Activated naive CD8-positive, alpha-beta T cell (primary cell): Measurements from ENCODE around the gene CTSZ.

Source experiments
- H3K27ac Mint-ChIP-seq: one replicate; pipeline ENCODE4 v1.8.0; 2021; ENCODE audit warnings: mixed read lengths
- H3K27me3 Mint-ChIP-seq: one replicate; pipeline ENCODE4 v1.8.0; 2021; ENCODE audit warnings: mixed read lengths
- H3K36me3 Mint-ChIP-seq: one replicate; pipeline ENCODE4 v1.8.0; 2021; ENCODE audit warnings: mixed read lengths
- H3K4me1 Mint-ChIP-seq: one replicate; pipeline ENCODE4 v1.8.0; 2021; ENCODE audit warnings: low read depth, mixed read lengths
- H3K4me3 Mint-ChIP-seq: one replicate; pipeline ENCODE4 v1.8.0; 2021; ENCODE audit warnings: mild to moderate bottlenecking, mixed read lengths
- H3K9me3 Mint-ChIP-seq: one replicate; pipeline ENCODE4 v1.8.0; 2021; ENCODE audit warnings: low read depth, mixed read lengths

The CTSZ gene

GRCh38 chr20:59001449-59002171 is 5.4 kb downstream of the CTSZ start:
- no peak overlapping the region for H3K4me3 Mint-ChIP-seq
- H3K4me1 Mint-ChIP-seq = peaks cover 35% of the 10 kb centered on the region
- no peaks in the 10 kb centered on the region for H3K9me3 Mint-ChIP-seq
- no peaks in the 10 kb centered on the region for H3K27me3 Mint-ChIP-seq
- peaks cover 6% of the 10 kb centered on the region for H3K36me3 Mint-ChIP-seq
- H3K27ac Mint-ChIP-seq = no peak overlapping the region

DNA sequence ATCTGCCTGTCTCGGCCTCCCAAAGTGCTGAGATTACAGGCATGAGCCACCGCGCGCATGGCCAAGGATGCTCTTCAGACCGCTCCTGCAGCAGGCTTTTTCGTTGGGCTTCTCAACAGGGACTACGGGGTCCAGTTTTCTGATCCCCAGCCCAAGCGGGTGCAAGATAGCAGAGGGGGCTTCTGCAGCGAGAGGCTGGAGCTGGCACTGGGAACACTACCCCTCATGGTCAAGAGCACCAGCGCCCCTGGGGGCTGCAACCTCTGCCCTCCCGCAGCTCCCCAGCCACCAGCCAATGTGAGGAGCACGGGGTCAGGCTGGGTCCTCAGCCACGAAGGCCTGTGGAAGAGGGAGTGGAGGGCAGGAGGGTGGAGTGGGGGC is 6.0 kb downstream of the CTSZ start:
- peaks cover 6% of the 10 kb centered on the region for H3K36me3 Mint-ChIP-seq
- no peak overlapping the region for H3K27ac Mint-ChIP-seq
- H3K27me3 Mint-ChIP-seq = no peaks in the 10 kb centered on the region
- no peak overlapping the region for H3K4me3 Mint-ChIP-seq
- H3K4me1 Mint-ChIP-seq = peaks cover 33% of the 10 kb centered on the region
- H3K9me3 Mint-ChIP-seq = no peaks in the 10 kb centered on the region

- no peak overlapping the region for H3K4me3 Mint-ChIP-seq
- H3K36me3 Mint-ChIP-seq = peaks cover 8% of the 10 kb centered on the region
- peaks cover 27% of the 10 kb centered on the region for H3K4me1 Mint-ChIP-seq
- no peaks in the 10 kb centered on the region for H3K9me3 Mint-ChIP-seq
- H3K27me3 Mint-ChIP-seq = no peaks in the 10 kb centered on the region
- H3K27ac Mint-ChIP-seq = no peak overlapping the region
Observed at GRCh38 chr20:59000326-59000725, 6.7 kb downstream of the CTSZ start.

DNA sequence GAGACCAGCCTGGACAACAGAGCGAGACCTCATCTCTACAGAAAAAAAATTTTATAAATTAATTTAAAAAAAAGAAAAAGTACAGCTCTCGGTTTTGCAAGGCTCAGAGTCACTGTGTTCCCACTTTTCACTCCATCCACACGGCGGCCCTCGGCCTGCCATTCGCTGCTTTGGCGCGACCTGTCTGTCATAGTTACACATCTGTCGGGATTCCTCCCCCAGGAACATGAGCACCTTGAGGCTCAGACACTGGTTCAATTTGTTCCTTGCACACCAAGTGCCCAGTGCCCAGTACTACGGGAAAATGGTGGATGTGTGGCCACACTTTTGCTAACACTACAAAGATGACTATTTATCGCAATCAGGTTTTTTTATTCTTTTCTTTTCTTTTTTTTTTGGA is 8.4 kb downstream of the CTSZ start:
- Mint-ChIP-seq H3K4me1 (peaks cover 10% of the 10 kb centered on the region), H3K36me3 (peaks cover 10% of the 10 kb centered on the region), H3K9me3 (no peaks in the 10 kb centered on the region), H3K4me3 (no peak overlapping the region), H3K27ac (no peak overlapping the region), H3K27me3 (no peaks in the 10 kb centered on the region)

DNA sequence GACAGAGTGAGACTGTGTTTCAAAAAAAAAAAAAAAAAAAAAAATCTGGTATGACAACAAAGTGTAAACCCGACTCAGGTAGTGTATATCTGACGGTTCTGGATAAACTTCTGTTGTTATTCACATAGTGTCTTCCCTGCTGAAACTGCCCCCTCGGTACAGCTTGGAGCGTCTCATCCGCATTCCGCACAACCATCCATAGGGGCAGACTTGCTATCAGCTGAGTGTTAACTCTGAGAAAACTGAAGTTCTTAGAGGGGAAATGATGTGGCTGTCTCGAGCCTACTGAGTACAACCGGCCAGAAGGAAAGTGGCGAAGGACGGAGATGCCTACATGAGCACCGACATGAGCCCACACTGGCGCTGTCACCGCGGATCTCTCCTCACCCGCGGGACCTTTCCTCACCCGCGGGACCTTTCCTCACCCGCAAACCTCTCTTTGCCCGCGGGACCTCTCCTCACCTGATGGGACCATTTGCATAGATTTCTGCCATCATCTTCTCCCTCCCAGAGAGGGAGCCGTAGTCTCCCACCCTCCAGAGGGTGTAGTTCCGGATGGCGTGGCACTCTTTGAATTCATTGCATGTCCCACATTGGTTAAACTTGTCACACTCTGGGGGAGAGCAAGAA is 9.8 kb downstream of the CTSZ start:
- no peak overlapping the region for H3K4me3 Mint-ChIP-seq
- no peaks in the 10 kb centered on the region for H3K9me3 Mint-ChIP-seq
- no peaks in the 10 kb centered on the region for H3K27me3 Mint-ChIP-seq
- no peak overlapping the region for H3K27ac Mint-ChIP-seq
- H3K4me1 Mint-ChIP-seq = peaks cover under 1% of the 10 kb centered on the region
- H3K36me3 Mint-ChIP-seq = peaks cover 10% of the 10 kb centered on the region

DNA sequence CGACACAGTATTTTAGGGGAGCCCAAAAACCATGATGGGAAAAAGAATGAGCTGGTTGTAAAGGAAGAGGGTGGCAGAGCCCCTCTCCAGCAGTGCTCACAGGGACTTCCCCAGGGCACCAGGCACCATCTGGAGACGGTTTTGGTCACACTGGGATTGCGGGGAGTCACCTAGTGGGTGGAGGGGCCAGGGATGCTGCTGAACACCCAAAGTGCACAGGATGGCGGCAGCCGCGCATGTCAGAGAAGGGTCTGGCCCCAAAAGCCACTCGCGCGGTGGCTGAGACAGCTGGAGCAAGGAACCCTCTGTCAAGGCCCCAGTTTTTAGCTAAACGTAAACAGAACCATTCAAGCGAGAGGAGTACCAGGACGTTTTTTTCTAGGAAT is 10.8 kb downstream of the CTSZ start:
- Mint-ChIP-seq H3K4me1 (no peaks in the 10 kb centered on the region), H3K27me3 (no peaks in the 10 kb centered on the region), H3K4me3 (no peak overlapping the region), H3K27ac (no peak overlapping the region), H3K9me3 (no peaks in the 10 kb centered on the region), H3K36me3 (peaks cover 10% of the 10 kb centered on the region)

GRCh38 chr20:58995461-58996225 is 11.4 kb downstream of the CTSZ start:
- H3K36me3 Mint-ChIP-seq = peaks cover 10% of the 10 kb centered on the region
- no peaks in the 10 kb centered on the region for H3K9me3 Mint-ChIP-seq
- H3K4me1 Mint-ChIP-seq = no peaks in the 10 kb centered on the region
- no peaks in the 10 kb centered on the region for H3K27me3 Mint-ChIP-seq
- H3K27ac Mint-ChIP-seq = no peak overlapping the region
- no peak overlapping the region for H3K4me3 Mint-ChIP-seq

DNA sequence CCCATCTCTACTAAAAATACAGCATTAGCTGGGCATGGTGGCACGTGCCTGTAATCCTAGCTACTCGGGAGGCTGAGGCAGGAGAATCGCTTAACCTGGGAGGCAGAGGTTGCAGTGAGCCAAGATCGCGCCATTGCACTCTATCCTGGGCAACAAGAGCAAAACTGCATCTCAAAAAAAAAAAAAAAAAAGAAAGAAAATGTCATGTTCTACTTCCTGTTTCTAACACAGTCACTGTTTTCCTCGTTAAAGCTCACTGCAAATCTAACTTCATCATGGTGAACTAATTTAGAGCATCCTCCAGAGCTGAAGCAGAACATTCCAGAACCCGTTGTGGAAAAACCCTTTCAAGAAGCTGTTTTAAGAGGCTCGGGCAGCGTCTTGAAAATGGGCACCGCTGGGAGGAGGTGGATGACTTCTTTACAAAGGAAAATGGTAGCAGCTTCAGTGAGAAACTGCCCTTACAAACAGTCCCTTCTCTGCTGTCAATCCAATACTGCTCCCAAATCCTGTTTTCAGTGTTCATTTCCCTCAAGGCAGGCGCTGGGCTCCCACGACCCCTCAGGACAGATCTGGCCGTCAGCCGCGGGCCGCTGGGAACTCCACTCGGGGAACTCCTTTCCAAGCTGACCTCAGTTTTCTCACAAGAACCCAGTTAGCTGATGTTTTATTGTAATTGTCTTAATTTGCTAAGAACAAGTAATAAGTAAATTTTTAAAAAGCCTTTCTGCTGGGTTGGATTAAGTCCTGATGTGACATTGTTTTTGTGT is 12.5 kb downstream of the CTSZ start:
- Mint-ChIP-seq H3K27ac (no peak overlapping the region), H3K9me3 (no peaks in the 10 kb centered on the region), H3K4me1 (no peaks in the 10 kb centered on the region), H3K4me3 (no peak overlapping the region), H3K36me3 (peaks cover 10% of the 10 kb centered on the region), H3K27me3 (no peaks in the 10 kb centered on the region)

DNA sequence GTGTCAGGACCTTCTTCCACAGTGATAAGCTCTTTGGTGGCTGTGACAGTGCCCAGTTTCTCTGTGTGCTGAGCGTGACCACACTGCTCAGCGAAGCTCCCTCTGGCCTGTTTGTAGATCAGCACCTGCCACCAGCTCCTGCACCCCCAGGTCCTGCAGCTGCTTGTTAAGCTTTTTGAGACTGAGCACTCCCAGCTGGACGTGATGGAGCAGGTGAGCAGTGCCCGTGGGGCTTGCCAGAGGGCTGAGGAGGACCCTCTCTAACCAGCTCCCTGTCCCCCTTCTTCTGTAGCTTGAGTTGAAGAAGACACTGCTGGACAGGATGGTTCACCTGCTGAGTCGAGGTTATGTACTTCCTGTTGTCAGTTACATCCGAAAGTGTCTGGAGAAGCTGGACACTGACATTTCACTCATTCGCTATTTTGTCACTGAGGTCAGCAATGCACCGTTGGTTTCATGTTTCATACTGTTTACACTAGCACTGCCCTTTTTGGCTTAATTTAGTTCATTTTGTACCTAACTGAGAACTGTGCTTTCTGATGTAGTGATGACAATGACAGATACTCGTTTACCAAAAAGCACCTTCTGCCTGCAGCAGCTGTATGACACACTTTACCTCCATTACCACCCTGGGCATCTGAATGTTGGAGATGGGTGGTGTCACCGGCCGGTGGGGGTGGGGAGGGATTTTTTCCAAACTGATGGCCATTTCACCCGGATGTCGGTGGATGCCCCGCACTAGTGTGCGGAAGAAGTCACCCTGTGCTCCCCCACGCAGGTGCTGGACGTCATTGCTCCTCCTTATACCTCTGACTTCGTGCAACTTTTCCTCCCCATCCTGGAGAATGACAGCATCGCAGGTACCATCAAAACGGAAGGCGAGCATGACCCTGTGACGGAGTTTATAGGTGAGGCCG is 13.5 kb downstream of the CTSZ start:
- H3K27me3 Mint-ChIP-seq = no peaks in the 10 kb centered on the region
- H3K27ac Mint-ChIP-seq = no peak overlapping the region
- H3K4me1 Mint-ChIP-seq = no peaks in the 10 kb centered on the region
- H3K4me3 Mint-ChIP-seq = no peak overlapping the region
- H3K9me3 Mint-ChIP-seq = no peaks in the 10 kb centered on the region
- H3K36me3 Mint-ChIP-seq = peaks cover 14% of the 10 kb centered on the region

- H3K9me3 Mint-ChIP-seq = no peaks in the 10 kb centered on the region
- no peaks in the 10 kb centered on the region for H3K4me1 Mint-ChIP-seq
- H3K27me3 Mint-ChIP-seq = no peaks in the 10 kb centered on the region
- H3K27ac Mint-ChIP-seq = no peak overlapping the region
- no peak overlapping the region for H3K4me3 Mint-ChIP-seq
- H3K36me3 Mint-ChIP-seq = peaks cover 14% of the 10 kb centered on the region
Observed at GRCh38 chr20:58992911-58993310, 14.1 kb downstream of the CTSZ start.

GRCh38 chr20:58991715-58992114 is 15.3 kb downstream of the CTSZ start:
- no peak overlapping the region for H3K27ac Mint-ChIP-seq
- H3K4me3 Mint-ChIP-seq = no peak overlapping the region
- H3K27me3 Mint-ChIP-seq = no peaks in the 10 kb centered on the region
- H3K36me3 Mint-ChIP-seq = peaks cover 8% of the 10 kb centered on the region
- peaks cover 3% of the 10 kb centered on the region for H3K4me1 Mint-ChIP-seq
- no peaks in the 10 kb centered on the region for H3K9me3 Mint-ChIP-seq

DNA sequence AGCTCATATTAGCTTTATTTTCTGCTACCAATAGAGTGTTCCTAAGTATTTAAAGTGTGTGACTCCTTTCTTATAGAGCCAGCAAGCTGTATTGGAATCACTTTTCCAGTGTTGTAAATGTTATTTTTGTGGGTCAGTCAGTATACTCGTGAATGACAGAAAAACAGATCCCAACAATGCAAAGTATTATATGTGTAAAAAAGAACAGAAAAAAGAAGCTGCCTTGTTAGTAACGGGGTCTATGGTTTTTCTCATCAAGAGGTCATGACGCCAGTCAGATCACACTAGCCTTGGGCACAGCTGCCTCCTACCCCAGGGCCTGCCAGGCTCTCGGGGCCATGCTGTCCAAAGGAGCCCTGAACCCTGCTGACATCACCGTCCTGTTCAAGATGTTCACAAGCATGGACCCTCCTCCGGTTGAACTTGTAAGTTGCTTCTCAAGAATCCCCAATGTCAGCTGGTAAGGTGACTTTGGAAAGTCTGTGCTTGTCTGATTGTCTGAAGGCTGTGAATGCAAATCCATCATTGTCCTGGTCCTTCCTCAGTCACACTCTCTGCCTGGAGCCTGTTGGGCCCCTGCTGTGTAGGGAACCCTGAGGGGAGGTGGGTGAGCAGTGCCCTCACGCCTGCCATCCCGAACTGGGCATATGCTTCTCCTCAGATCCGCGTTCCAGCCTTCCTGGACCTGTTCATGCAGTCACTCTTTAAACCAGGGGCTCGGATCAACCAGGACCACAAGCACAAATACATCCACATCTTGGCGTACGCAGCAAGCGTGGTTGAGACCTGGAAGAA is 16.2 kb downstream of the CTSZ start:
- no peak overlapping the region for H3K27ac Mint-ChIP-seq
- H3K9me3 Mint-ChIP-seq = no peaks in the 10 kb centered on the region
- peaks cover 7% of the 10 kb centered on the region for H3K36me3 Mint-ChIP-seq

DNA sequence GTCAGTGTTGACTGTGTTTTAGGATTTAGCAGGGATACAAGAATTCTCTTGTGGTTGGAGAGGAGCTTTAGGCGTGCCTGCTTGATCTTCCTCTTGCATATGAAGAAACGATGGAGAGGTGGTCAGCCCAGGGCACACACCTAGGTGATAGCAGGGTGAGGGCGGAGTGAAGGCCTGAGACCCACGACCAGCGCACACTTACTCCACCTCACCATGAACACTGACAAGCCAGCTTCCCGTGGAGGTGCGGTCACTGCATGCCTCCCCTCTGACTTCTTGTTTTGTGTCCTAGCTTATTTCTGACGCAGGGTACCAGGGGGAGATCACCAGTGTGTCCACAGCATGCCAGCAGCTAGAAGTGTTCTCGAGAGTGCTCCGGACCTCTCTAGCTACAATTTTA is 17.9 kb downstream of the CTSZ start:
- no peak overlapping the region for H3K27ac Mint-ChIP-seq
- peaks cover 18% of the 10 kb centered on the region for H3K4me1 Mint-ChIP-seq
- no peak overlapping the region for H3K4me3 Mint-ChIP-seq
- H3K9me3 Mint-ChIP-seq = no peaks in the 10 kb centered on the region
- no peaks in the 10 kb centered on the region for H3K27me3 Mint-ChIP-seq
- peaks cover 4% of the 10 kb centered on the region for H3K36me3 Mint-ChIP-seq

More for the DNA sequence above, 16.2 kb downstream of the CTSZ start:
- Mint-ChIP-seq H3K4me1 (peaks cover 7% of the 10 kb centered on the region), H3K27me3 (no peaks in the 10 kb centered on the region), H3K4me3 (no peak overlapping the region)

GRCh38 chr20:58988565-58988882 is 18.5 kb downstream of the CTSZ start:
- no peak overlapping the region for H3K4me3 Mint-ChIP-seq
- peaks cover 25% of the 10 kb centered on the region for H3K4me1 Mint-ChIP-seq
- no peak overlapping the region for H3K27ac Mint-ChIP-seq
- no peaks in the 10 kb centered on the region for H3K9me3 Mint-ChIP-seq
- peaks cover 4% of the 10 kb centered on the region for H3K36me3 Mint-ChIP-seq
- H3K27me3 Mint-ChIP-seq = no peaks in the 10 kb centered on the region
